Measurements from ENCODE around the gene ANKRD66. TPM values are rescaled to one million over a fixed set of nuclear protein-coding genes. Genes with fewer than 3 reads are reported as not detected.

Gene ANKRD66
- total RNA-seq, 4 donors from 2014 or later: 2.3 TPM; not detected in 3

- TF ChIP-seq POLR2A (IDR thresholded peaks at IDR 0.05) (no peak), CTCF (IDR thresholded peaks at IDR 0.05) (no peak)
- no peaks in the 10 kb centered on the region for H3K4me1 ChIP-seq
- intact Hi-C loops (cut with DNase I; ENCODE audit: low total_unique reads): no loop called here
- H3K27ac ChIP-seq: no peak overlapping the region
- H3K9me3 ChIP-seq: no peaks in the 10 kb centered on the region
- H3K4me3 ChIP-seq: no peak overlapping the region
- no peak for DNase-seq
- H3K36me3 ChIP-seq: no peaks in the 10 kb centered on the region
- no peaks in the 10 kb centered on the region for H3K27me3 ChIP-seq
Observed at GRCh38 chr6:46748940-46749503, 2.3 kb downstream of the ANKRD66 start.

- no peaks in the 10 kb centered on the region for H3K4me1 ChIP-seq
- no peak for DNase-seq
- no peaks in the 10 kb centered on the region for H3K27me3 ChIP-seq
- H3K27ac ChIP-seq: no peak overlapping the region
- H3K4me3 ChIP-seq: no peak overlapping the region
- TF ChIP-seq CTCF (IDR thresholded peaks at IDR 0.05): no peak
- no peak for TF ChIP-seq POLR2A (IDR thresholded peaks at IDR 0.05)
- no peaks in the 10 kb centered on the region for H3K36me3 ChIP-seq
- H3K9me3 ChIP-seq: no peaks in the 10 kb centered on the region
- intact Hi-C loops (cut with DNase I; ENCODE audit: low total_unique reads): no loop called here
Observed at GRCh38 chr6:46749731-46750130, 3.0 kb downstream of the ANKRD66 start.

GRCh38 chr6:46751658-46752057, 4.9 kb downstream of the ANKRD66 start:
- intact Hi-C loops (cut with DNase I; ENCODE audit: low total_unique reads): no loop called here

GRCh38 chr6:46755865-46756264, 9.1 kb downstream of the ANKRD66 start:
- H3K4me3 ChIP-seq: no peak overlapping the region
- no peak overlapping the region for H3K27ac ChIP-seq
- no peak for DNase-seq
- intact Hi-C loops (cut with DNase I; ENCODE audit: low total_unique reads): no loop called here
- no peaks in the 10 kb centered on the region for H3K27me3 ChIP-seq
- no peaks in the 10 kb centered on the region for H3K9me3 ChIP-seq
- no peaks in the 10 kb centered on the region for H3K36me3 ChIP-seq
- H3K4me1 ChIP-seq: no peaks in the 10 kb centered on the region
- TF ChIP-seq POLR2A (IDR thresholded peaks at IDR 0.05) (no peak), CTCF (IDR thresholded peaks at IDR 0.05) (no peak)

More at GRCh38 chr6:46751658-46752057, 4.9 kb downstream of the ANKRD66 start:
- Histone ChIP-seq H3K9me3 (no peaks in the 10 kb centered on the region), H3K27me3 (no peaks in the 10 kb centered on the region), H3K4me1 (no peaks in the 10 kb centered on the region), H3K36me3 (no peaks in the 10 kb centered on the region), H3K27ac (no peak overlapping the region), H3K4me3 (no peak overlapping the region)
- TF ChIP-seq CTCF (IDR thresholded peaks at IDR 0.05) (no peak), POLR2A (IDR thresholded peaks at IDR 0.05) (no peak)
- DNase-seq: no peak

- intact Hi-C loops (cut with DNase I; ENCODE audit: low total_unique reads): no loop called here
- no peaks in the 10 kb centered on the region for H3K4me1 ChIP-seq
- no peaks in the 10 kb centered on the region for H3K27me3 ChIP-seq
- H3K36me3 ChIP-seq: no peaks in the 10 kb centered on the region
- no peak overlapping the region for H3K27ac ChIP-seq
- no peaks in the 10 kb centered on the region for H3K9me3 ChIP-seq
- H3K4me3 ChIP-seq: no peak overlapping the region
- TF ChIP-seq CTCF (IDR thresholded peaks at IDR 0.05) (no peak), POLR2A (IDR thresholded peaks at IDR 0.05) (no peak)
- DNase-seq: no peak
Observed at GRCh38 chr6:46756469-46757213, 9.9 kb downstream of the ANKRD66 start.

All from uterus (tissue), 4 donors.